Fibroblast of peridontal ligament (primary cell): ENCODE data around the gene MLYCD.
A peak's percentile ranks its signal among the peaks of the same experiment; 100 is the strongest.
"Not testable (repeated sequence)": the region's sequence is repeated elsewhere in the genome, so short reads cannot be mapped to it uniquely, and the experiment has no call there.

Experiments used
- DNase-seq: peaks from one replicate; pipeline ENCODE4 v3.0.0-alpha.2; 2010; ENCODE audit errors: extremely low read depth

Gene MLYCD

GRCh38 chr16:83939266-83939855 lies 40.4 kb downstream of the MLYCD start:
- DNase-seq, result no peak

- DNase-seq, result no peak
Observed at GRCh38 chr16:83940119-83940518, 41.2 kb downstream of the MLYCD start.

- DNase-seq, result no peak
Observed at GRCh38 chr16:83940630-83941378, 41.9 kb downstream of the MLYCD start.

GRCh38 chr16:83941546-83941945 lies 42.6 kb downstream of the MLYCD start:
- DNase-seq, result not testable (repeated sequence)

- no peak for DNase-seq
Observed at GRCh38 chr16:83942074-83942473, 43.2 kb downstream of the MLYCD start.

GRCh38 chr16:83942815-83943515 lies 44.0 kb downstream of the MLYCD start:
- DNase-seq, result no peak

GRCh38 chr16:83943516-83944050 lies 44.7 kb downstream of the MLYCD start:
- DNase-seq, result no peak

- DNase-seq, result no peak
Observed at GRCh38 chr16:83945587-83945986, 46.7 kb downstream of the MLYCD start.

GRCh38 chr16:83946154-83946780 lies 47.4 kb downstream of the MLYCD start:
- DNase-seq, result no peak

- DNase-seq, result no peak
Observed at GRCh38 chr16:83946781-83947566, 48.1 kb downstream of the MLYCD start.

- DNase-seq, result no peak
Observed at GRCh38 chr16:83947642-83948234, 48.8 kb downstream of the MLYCD start.

- no peak for DNase-seq
Observed at GRCh38 chr16:83948914-83949723, 50.2 kb downstream of the MLYCD start.

GRCh38 chr16:83949724-83950001 lies 50.7 kb downstream of the MLYCD start:
- no peak for DNase-seq

- not testable (repeated sequence) for DNase-seq
Observed at GRCh38 chr16:83950862-83951399, 52.0 kb downstream of the MLYCD start.

- DNase-seq, result no peak
Observed at GRCh38 chr16:83951544-83951943, 52.6 kb downstream of the MLYCD start.

GRCh38 chr16:83952587-83952939 lies 53.6 kb downstream of the MLYCD start:
- no peak for DNase-seq

- peak; percentile 93 for DNase-seq
Observed at GRCh38 chr16:83952940-83953795, 54.3 kb downstream of the MLYCD start, which contains the start of gene OSGIN1. Gene OSGIN1 (plus strand): TSS chr16:83953240. CDS start chr16:83957672, 4,432 bp downstream.

GRCh38 chr16:83953796-83954576 lies 55.1 kb downstream of the MLYCD start:
- DNase-seq, result peak; percentile 26
